HG02840 (cell line): ENCODE data around the gene ATP6V1B1.

Experiments
- ATAC-seq: cut with Tn5 transposase; IDR thresholded peaks from one replicate; pipeline ENCODE4 v1.9.1; 2021; ENCODE audit warnings: mild to moderate bottlenecking, moderate library complexity, moderate number of reproducible peaks; ENCODE audit not compliant: unreplicated experiment, low FRiP score

The ATP6V1B1 gene

GRCh38 chr2:70935468-70936164 is at the start of gene ATP6V1B1:
ATP6V1B1 (plus strand) TSS chr2:70935900; CDS start chr2:70935955, 55 bp downstream.
- no peak for ATAC-seq

DNA sequence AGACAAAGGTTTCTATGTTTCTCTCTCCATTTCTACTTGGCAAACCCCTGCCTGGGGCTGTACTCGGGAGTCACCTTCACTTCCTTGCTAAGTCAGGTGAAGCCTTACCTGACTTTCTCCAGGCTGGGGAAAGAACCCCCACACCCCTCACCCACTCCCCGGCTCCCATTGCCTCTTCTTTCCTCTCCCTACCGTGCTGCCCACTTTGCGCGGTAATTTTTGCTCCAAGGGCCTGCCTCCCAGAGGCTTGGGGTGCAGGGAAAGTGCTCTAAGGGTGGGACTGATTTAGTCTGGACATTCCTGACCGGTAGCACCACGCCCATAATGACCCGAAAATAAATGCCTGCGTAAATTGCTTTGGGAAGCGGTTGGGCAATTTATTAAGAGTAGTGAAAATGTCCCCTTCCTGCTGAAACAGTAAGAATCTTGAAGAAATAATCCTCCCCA is 49.1 kb upstream of the ATP6V1B1 start:
- ATAC-seq, result no peak

- no peak for ATAC-seq
Observed at GRCh38 chr2:70887208-70887549, 48.5 kb upstream of the ATP6V1B1 start.

GRCh38 chr2:70887550-70888246 is 48.0 kb upstream of the ATP6V1B1 start:
- no peak for ATAC-seq

DNA sequence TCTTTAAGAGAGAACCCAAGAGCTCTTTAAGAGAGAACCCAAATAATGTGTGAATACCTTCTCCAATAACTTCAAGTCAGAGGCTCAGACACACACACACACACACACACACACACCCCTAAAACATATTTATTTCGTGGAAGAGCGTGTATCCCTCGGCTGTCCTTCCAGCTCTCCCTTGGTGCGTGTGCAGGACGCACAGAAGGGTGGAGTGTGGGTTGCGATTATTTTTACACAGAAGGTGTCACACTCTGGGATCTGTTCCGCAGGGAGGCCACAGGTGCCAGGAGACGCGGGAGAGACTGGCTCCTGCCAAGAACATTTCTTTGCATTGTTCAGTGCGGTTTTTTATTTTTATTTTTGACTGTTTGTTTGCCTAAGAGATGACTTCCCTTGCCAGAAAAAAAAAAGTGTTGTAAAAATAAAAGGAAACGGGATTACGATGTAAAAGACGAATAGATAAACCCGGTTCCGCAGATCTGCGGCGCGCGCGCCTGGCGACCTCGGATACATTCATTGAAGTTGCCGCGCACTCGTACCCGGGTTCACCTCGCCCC is 47.3 kb upstream of the ATP6V1B1 start:
- no peak for ATAC-seq

- ATAC-seq, result no peak
Observed at GRCh38 chr2:70888923-70889715, 46.6 kb upstream of the ATP6V1B1 start.

- no peak for ATAC-seq
Observed at GRCh38 chr2:70889716-70890037, 46.0 kb upstream of the ATP6V1B1 start.

- ATAC-seq, result no peak
Observed at GRCh38 chr2:70890469-70891065, 45.1 kb upstream of the ATP6V1B1 start.

DNA sequence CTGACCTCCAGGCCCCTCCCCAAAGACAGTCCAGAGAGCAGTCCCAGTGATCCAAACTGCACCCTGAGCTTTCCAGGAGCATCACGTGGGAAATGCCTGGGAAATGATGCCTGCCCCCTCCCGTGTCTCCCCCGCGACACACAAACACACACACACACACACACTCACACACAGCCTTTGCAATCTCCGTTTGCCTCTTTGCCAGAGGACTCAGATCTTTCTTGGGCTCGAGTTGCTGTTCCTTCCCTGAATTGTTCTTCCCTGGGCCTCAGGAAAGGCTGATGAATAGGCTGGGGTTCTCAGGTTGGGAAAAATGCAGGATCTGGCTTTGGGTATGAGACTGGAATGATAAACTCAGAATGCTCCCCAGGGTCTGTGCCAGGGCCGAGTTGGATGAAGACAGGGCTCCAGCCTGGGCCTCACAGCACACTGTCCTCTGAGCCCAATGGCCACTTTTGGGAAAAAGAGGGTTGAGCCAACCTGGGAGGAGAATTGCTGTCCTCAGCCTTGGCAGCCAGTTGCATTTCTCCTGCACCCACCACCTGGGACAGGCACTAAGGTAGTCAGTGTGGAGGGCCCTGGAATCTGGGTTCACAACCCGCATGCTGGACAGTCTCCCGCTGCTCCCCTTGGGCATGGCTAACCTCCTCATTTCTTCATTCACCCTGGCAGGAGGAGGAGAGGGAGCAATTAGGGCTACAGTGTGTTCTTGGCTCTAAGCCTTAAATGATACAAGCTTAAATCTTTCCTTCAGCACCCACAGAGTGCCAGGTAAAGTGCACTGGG is 43.9 kb upstream of the ATP6V1B1 start:
- no peak for ATAC-seq

DNA sequence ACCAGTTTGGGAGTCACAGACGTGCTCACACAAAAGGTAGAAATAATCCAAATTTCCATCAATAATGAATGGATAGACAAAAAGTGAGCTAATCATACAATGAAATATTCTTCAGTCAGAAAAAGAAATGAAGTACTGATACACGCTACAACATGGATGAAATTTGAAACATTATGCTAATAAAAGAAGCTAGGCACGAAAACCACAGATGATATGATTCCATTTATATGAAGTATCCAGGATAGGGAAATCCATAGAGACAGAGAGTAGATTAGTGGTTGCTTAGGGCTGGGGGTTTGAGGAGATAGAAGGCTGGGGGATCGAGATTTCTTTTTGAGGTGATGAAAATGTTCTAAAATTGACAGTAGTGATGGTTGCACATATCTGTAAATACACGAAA is 43.0 kb upstream of the ATP6V1B1 start:
- ATAC-seq, result no peak

DNA sequence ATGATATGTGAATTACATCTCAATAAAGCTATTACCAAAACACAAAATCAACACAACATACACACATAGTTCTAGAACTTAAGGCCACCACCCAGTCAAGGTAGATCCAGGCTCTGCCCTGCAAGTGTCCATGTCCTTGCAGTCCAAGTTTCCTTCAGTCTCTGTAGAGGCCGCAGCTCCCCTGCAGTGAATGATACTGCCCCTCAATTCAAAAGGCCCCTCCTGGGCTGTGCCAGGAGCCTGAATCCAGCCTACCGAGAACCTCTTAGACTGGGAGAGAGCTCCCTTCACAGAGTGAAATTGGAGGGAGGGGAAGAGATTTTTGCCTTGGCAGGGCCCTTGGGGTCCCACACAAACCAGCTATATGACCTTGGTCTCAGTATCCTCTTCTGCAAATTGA is 42.5 kb upstream of the ATP6V1B1 start:
- no peak for ATAC-seq

- no peak for ATAC-seq
Observed at GRCh38 chr2:70894765-70895164, 40.9 kb upstream of the ATP6V1B1 start.

DNA sequence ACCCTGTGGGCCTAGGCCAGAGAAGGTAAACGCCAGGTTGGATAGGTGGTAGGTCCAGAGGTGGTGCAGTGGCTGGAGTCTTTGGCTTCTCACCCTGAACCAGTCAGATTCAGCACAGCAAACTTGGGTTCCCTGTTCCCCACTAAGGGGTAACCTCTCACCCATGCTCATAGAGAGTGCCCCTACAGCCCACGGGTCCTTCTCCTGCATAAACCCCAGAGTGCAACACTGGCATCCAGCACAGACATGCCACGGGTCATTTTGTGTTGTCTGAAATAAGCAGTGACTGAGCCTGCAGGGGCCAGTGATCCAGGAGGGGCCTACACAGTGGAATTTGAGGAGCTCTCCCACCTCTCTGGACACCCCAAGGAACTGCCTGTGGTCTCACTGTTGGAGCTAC is 40.5 kb upstream of the ATP6V1B1 start:
- no peak for ATAC-seq

- no peak for ATAC-seq
Observed at GRCh38 chr2:70895998-70896764, 39.5 kb upstream of the ATP6V1B1 start.

DNA sequence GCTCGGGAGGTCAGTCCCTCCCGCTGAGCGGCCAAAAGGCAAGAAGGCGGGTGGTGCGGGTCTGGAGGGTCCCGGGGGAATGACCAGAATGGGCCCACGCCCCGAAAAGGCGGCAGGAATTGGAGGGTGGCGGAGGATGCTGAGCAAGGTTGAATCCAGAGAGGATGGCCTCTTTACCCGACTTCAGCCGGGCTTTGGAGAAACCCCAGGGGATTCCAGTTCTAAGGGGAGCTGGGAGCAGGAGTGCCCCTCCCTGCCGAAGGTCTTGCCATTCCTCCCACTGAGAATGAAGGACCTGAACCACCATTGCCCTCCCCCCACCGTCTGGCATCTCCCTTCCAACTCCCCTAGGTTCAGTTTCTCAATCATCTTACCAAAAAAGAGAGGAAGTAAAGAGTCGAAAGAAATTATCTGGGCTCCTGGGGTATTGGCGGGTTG is 38.9 kb upstream of the ATP6V1B1 start:
- no peak for ATAC-seq

DNA sequence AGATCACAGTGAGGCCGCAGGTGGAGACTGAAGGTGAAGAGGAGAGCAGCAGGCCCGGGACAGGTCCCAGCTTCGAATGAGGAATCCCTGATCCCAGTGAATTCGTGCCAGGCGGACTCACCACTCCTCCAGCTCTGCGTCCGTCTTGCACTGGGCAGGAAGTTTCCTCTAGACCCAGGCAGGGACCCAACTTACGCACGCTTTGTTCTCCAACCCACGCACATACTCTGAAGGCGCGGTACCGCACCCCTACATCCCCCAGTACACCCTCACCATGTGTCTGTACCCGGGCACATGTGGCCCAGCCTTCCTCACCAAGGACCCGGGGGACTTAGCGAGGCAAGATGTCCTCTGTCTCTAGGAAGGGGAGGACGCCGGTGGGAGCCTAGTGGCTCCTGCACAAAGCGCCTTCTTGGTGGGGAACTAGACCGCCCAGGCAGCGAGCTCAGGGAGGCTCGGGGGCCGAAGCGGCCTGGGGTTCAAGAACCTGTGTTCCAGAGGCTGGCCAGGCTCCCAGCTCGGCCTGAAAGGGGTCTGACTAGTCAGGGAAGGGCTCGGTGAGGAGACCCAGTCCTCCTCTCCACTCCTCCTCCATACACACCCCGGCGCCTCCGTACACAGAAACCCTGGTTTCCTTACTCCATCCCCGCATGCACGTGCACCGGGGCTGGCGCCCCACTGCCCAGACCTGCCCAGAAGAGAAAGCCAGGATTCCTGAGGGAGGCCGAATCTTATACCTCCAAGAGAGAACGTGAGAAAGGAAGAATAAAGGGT is 38.3 kb upstream of the ATP6V1B1 start:
- no peak for ATAC-seq

DNA sequence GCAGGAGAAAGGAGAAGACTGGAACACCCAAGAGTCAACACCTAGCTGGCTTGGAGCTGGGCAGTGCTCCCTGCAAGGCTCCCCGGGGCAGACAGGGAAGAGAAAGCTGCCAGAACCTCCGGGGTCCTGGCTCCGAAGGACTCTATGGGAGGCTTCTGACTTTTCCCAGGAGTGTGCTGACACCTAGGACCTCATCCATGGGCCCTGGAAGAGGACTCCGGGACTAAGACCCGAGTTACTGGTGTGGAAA is 37.8 kb upstream of the ATP6V1B1 start:
- no peak for ATAC-seq

DNA sequence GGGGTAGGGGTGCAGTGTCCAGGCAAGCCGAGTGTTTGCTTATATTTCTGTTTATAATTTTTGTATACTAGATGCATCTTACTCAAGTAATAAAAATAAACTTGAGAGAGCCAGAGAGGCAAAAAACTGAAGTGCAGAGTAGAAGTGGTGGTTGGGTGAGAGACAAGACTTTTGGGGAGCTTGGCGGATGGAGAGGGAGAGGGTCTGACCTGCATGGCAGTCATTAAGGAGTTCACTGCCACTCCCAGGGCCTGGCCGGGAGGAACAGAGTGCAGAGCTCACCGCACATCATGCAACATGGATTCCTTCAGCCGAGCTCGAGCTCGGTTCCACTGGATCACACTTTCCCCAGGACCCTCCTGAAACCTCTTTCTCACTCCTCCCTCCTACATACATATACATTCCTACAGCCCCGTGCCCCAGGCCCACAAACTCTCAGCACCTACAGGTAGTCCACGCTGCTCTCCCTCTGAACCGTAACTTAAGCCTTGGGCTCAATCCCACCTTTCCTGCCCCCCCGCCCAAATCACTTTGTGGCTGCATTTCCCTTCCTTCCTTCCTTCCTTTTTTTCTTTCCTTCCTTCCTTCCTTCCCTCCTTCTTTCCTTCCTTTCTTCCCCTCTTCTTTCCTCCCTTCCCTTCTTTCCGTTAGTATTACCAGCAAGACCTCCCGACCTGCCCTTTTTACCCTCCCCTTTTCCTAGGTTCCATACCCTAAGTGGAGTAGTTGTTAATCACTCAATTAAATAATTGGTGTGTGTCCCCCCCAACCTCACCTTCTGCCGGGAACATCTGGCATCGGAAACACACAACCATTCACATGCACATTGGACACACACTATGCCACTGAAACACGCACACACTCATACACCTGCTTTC is 37.1 kb upstream of the ATP6V1B1 start:
- no peak for ATAC-seq
